Esophagus squamous epithelium (tissue), 5 donors: ENCODE results near the gene GRIN1. TPM values are rescaled to one million over a fixed set of nuclear protein-coding genes. Genes with fewer than 3 reads are reported as not detected.

Source experiments
- DNase-seq: peaks from one replicate; lab custom pipeline; 2025; lab: John Stamatoyannopoulos, UW
- H3K27ac ChIP-seq, 4 donors: fragments of 200-600 bp; sonication (generic); one replicate each; pipeline ENCODE4 v1.5.1; 2016 to 2019; ENCODE audit warnings: mild to moderate bottlenecking in 1 of 4
- H3K27me3 ChIP-seq, 4 donors: fragments of 200-600 bp; sonication (generic); 1 replicate in 3 of 4; 2 replicates in 1 of 4; pipeline versions ENCODE4 v1.5.1 to v1.6.0; 2017 to 2021; ENCODE audit warnings: antibody characterized with exemption in 1 of 4
- H3K36me3 ChIP-seq, 3 donors: fragments of 200-600 bp; sonication (generic); one replicate each; pipeline ENCODE4 v1.5.1; 2016 to 2019
- H3K4me1 ChIP-seq, 3 donors: fragments of 200-600 bp; sonication (generic); one replicate each; pipeline ENCODE4 v1.5.1; 2017 to 2019
- H3K4me3 ChIP-seq, 4 donors: fragments of 200-600 bp; sonication (generic); 1 replicate in 3 of 4; 2 replicates in 1 of 4; pipeline ENCODE4 v1.5.1; 2016 to 2019; ENCODE audit warnings: mild to moderate bottlenecking in 2 of 4, moderate library complexity in 1 of 4
- H3K9me3 ChIP-seq, 3 donors: fragments of 200-600 bp; sonication (generic); one replicate each; pipeline ENCODE4 v1.5.1; 2016 to 2019
- CTCF ChIP-seq, 6 experiments: fragments of 450-650 bp in 4 of 6; fragments of 200-600 bp in 2 of 6; sonication (generic) in 2 of 6; IDR thresholded peaks; one replicate each; pipeline ENCODE4 v1.5.1; 2016 to 2019; ENCODE audit warnings: antibody characterized with exemption in 6 of 6, mild to moderate bottlenecking in 4 of 6, moderate library complexity in 4 of 6
- POLR2A ChIP-seq, 4 donors: fragments of 450-650 bp; IDR thresholded peaks; one replicate each; pipeline ENCODE4 v1.6.1; 2017; ENCODE audit warnings: antibody characterized with exemption in 4 of 4, mild to moderate bottlenecking in 4 of 4, moderate library complexity in 3 of 4
- WGBS, 2 donors: methylation state at CpG; one replicate each; pipeline ENCODE4 v1.1.5; 2018; 5-methylcytosine and 5-hydroxymethylcytosine counted together
- intact Hi-C: fragments of 100-400 bp; cut with DNase I; formaldehyde crosslinking; loops from one replicate; pipeline ENCODE4 v1.15.0; 2022
- total RNA-seq, 4 donors: library from RNA; depleted of rRNA; stranded (reverse); fragments of >200 nt; gene quantifications; one replicate each; pipeline ENCODE4 v1.1.0, GENCODE V29; 2016
- donor health status: DM: yes; HTN: yes; CAD: no.

Gene GRIN1
- total RNA-seq, 4 donors from 2014 or later: 0.38 TPM; not detected in 3

GRCh38 chr9:137200311-137201204 lies 61.6 kb downstream of the GRIN1 start, which contains the start of gene TPRN:
TPRN (minus strand) TSS chr9:137200741; CDS start chr9:137200711, 30 bp downstream.
- WGBS, 2 donors: 0% methylated on average over 5 of the region's 118 CpGs; no CpG with 5 or more reads in 1 of the 2 donors
- Histone ChIP-seq H3K27ac (peak within 1 kb of the TSS; percentile 89 to 94 (median 90)), H3K4me1 (peaks cover 64 to 86% (median 73%) of the 10 kb centered on the region in 3 donors), H3K36me3 (no peaks in the 10 kb centered on the region), H3K27me3 (no peaks in the 10 kb centered on the region), H3K9me3 (no peaks in the 10 kb centered on the region), H3K4me3 (peak within 1 kb of the TSS; percentile 59 to 82 (median 72))
- TF ChIP-seq POLR2A (IDR thresholded peaks at IDR 0.05): peak in 3 of 4 donors; percentile 23 to 83 (median 82)
- peak in 2 of 6 experiments; percentile 3 to 17 for TF ChIP-seq CTCF (IDR thresholded peaks at IDR 0.05)
- intact Hi-C loops: no loop called here
- DNase-seq: peak; percentile 96

- no peak for DNase-seq
- peak overlapping the region; percentile 59 to 82 (median 72) for H3K4me3 ChIP-seq
- H3K36me3 ChIP-seq: no peaks in the 10 kb centered on the region
- no peaks in the 10 kb centered on the region for H3K9me3 ChIP-seq
- H3K4me1 ChIP-seq: peaks cover 63 to 85% (median 72%) of the 10 kb centered on the region in 3 donors
- peak overlapping the region; percentile 89 to 94 (median 90) for H3K27ac ChIP-seq
- no peaks in the 10 kb centered on the region for H3K27me3 ChIP-seq
- WGBS, 2 donors: 14 to 15% methylated on average over 9 to 13 of the region's 23 CpGs
- intact Hi-C loops: no loop called here
- TF ChIP-seq POLR2A (IDR thresholded peaks at IDR 0.05) (no peak), CTCF (IDR thresholded peaks at IDR 0.05) (peak in 1 of 6 experiments; percentile 4)
Observed at GRCh38 chr9:137201205-137201868, 62.4 kb downstream of the GRIN1 start.

- peaks cover 58 to 80% (median 64%) of the 10 kb centered on the region in 3 donors for H3K4me1 ChIP-seq
- 74 to 78% methylated on average over 5 to 6 of the region's 8 CpGs for WGBS, 2 donors
- no peak for TF ChIP-seq CTCF (IDR thresholded peaks at IDR 0.05)
- no peak for TF ChIP-seq POLR2A (IDR thresholded peaks at IDR 0.05)
- DNase-seq: no peak
- no peaks in the 10 kb centered on the region for H3K27me3 ChIP-seq
- H3K36me3 ChIP-seq: no peaks in the 10 kb centered on the region
- no peak overlapping the region for H3K4me3 ChIP-seq
- H3K27ac ChIP-seq: no peak overlapping the region
- intact Hi-C loops: no loop called here
- H3K9me3 ChIP-seq: no peaks in the 10 kb centered on the region
Observed at GRCh38 chr9:137202966-137203365, 64.0 kb downstream of the GRIN1 start.

DNA sequence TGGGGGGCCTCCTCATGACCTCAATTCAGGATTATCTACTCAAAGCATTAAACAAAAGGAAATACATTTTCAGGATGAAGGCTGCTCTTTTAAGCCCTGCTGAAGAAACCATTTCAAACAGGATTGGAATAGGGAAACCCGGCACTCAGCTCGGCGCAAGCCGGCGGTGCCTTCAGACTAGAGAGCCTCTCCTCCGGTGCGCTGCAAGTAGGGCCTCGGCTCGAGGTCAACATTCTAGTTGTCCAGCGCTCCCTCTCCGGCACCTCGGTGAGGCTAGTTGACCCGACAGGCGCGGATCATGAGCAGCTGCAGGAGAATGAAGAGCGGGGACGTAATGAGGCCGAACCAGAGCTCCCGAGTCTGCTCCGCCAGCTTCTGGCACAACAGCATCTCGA lies 65.8 kb downstream of the GRIN1 start:
- intact Hi-C loops: no loop called here

More for the DNA sequence above, 65.8 kb downstream of the GRIN1 start:
- no peaks in the 10 kb centered on the region for H3K27me3 ChIP-seq
- H3K4me1 ChIP-seq: peaks cover 42 to 63% (median 46%) of the 10 kb centered on the region in 3 donors
- no peak for DNase-seq
- peak overlapping the region; percentile 93 to 99 (median 98) for H3K4me3 ChIP-seq
- no peak for TF ChIP-seq CTCF (IDR thresholded peaks at IDR 0.05)
- no peak for TF ChIP-seq POLR2A (IDR thresholded peaks at IDR 0.05)
- no peaks in the 10 kb centered on the region for H3K9me3 ChIP-seq
- WGBS, 2 donors: 17 to 50% methylated on average over 2 to 15 of the region's 21 CpGs
- H3K36me3 ChIP-seq: peaks cover 0 to 15% (median 0%) of the 10 kb centered on the region in 3 donors
- H3K27ac ChIP-seq: peak overlapping the region; percentile 88 to 96 (median 92)
